Ammon's horn (tissue), 1 donor: ENCODE measurements around the gene GORAB.
A peak's percentile ranks its signal among the peaks of the same experiment; 100 is the strongest.

ENCODE experiments used
- DNase-seq: peaks from one replicate; pipeline ENCODE4 v3.0.0-alpha.2; 2016; ENCODE audit warnings: low spot score

Gene GORAB

DNA sequence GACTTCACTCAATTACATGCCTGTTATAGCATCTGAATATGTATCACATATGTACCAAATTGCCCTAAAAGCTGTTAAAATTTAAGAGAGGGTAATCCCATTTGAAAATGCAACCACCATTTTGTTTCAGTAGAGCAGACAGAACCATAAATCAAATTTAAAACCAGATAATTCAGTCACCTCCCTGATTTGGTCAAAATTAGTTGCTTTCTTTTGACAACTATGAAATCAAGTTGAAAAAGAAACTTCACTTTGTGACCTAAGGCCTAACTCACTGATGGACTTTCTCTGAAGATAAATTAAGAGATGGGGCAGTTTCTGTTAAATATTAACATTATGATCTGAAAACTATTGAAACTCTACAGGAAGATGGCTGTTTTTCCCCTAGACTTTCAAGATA is 6.7 kb downstream of the GORAB start:
- no peak for DNase-seq

DNA sequence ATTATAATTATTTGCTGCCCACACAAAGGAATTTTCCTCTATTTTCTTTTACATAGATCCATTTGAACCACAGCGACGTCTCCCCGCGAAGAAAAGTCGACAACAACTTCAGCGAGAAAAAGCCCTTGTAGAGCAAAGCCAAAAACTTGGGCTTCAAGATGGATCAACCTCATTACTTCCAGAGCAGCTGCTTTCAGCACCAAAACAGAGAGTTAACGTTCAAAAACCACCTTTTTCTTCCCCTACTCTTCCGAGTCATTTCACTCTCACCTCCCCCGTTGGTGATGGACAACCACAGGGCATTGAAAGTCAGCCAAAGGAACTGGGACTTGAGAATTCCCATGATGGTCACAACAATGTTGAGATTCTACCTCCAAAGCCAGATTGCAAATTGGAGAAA is 7.2 kb downstream of the GORAB start:
- no peak for DNase-seq

DNA sequence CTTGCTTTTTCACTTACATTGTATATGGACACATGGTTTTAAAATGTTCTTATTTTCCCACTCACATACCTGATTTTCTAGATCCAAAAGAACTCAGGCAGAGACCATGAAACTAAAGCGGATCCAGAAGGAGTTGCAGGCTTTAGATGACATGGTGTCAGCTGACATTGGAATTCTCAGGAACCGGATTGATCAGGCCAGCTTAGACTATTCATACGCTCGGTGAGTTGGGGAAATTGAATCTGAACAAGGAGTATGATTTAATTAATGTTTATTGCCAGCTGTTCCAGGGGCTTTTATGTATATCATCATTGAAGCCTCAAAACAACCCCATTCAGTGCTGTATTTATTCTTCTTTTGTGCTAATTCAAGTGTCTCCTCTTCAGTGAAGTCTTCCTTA is 12.7 kb downstream of the GORAB start:
- DNase-seq = no peak

DNA sequence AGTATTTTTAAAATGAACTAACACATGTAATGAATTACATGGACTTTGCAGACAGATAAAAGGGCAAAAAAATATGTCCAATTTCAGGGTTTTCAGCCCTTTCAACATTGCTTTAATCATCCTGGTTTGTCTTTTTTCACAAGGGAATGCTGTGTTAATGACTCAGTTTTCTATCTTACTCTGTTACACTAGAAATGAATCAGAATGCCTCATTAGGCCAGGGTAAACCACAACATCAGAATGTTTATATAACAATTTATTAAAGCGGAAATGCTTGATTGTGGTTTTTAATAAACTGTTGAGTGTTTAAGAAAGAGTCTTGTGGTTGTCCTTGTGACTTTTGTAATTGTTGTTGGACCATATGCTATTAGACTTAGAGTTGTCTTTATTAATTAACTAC is 13.5 kb downstream of the GORAB start:
- DNase-seq = no peak

DNA sequence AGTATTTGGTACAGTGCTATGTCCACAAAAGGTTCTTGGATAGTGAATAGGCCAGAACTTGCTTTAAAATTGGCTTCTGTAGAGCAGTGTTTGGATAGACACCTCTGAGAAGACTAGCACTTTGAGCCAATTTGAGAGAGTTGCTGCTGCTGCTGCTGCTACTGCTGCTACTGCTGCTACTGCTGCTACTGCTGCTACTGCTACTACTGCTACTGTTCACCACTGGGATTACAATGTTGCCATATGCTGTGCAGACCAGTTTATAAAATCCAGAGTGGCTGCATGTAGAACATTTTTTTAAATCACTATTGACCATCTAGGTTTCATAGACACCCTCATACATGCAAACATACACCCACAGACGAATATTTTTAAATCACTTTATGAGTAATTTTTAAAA is 15.3 kb downstream of the GORAB start:
- no peak for DNase-seq

DNA sequence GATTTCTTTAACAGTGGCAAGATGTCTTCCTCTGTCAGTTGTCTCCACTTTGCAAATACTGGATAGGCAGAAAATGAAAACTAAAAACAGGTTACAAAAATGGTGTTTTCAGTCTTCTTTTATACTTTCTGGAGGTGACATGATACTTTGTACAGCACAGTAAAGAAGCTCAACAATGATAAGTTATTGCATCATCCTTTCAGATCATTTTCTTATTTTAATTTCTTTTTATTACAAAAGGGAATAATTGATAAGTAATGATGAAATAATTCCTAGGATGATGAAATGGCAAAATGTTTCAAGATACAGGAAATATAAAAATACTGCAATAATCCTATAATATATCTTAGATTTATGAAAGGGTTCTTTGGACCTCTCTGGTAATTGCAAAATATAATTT is 16.5 kb downstream of the GORAB start:
- no peak for DNase-seq

DNA sequence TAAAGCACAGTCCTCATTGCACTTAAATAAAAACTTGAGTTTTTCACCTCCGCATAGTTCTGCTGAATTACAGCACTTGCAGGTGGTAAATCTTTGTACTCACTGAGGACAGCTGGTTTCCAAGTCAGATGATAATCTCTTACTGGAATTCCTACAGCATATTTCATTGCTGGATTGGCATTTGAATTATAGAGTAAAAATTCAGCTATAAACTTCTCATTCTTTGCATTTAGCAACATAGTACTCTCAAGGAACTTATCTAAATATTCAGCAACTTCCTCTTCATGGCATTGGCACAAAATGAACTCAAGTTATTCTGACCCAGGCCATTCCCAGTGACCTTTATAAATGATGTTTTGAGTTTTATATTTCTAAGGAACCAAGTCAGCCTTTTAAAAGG is 23.4 kb downstream of the GORAB start:
- DNase-seq = no peak

DNA sequence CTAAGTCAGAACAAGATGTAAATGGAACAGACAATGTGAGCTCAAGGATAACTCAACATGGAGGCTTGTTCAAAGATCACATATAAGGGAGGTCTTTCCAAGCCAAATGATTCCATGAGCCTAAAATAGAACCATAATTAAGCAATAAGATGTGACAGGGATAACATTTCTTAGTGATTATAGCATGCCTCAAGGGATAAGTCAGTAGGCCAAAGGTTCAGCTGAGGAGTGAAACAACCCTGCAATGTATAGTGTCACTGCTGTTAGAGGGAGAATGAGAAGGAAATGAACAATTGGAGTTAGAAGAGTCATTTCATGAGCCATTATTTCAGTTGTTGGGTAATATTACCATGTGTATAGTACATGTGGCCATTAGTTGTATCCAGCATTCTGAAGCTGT is 25.0 kb downstream of the GORAB start:
- DNase-seq = no peak

DNA sequence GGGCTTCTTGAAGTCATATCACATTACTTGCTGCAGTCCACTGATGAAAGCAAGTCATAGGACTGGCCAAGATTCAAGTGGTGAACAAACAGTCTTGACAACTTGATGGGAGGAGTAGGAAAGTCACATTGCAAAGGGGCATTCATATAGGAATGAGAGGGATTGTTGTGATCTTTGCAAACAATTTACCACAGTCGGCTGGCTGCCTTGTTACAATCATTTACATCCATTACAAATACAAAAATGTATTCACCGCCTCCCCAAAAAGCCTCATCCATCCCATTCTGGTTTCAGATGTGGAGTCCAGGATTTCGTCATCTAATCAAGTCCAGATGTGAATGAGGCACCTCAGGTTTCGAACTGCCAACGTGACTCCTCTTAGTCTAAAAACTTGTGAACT is 26.8 kb downstream of the GORAB start:
- no peak for DNase-seq

DNA sequence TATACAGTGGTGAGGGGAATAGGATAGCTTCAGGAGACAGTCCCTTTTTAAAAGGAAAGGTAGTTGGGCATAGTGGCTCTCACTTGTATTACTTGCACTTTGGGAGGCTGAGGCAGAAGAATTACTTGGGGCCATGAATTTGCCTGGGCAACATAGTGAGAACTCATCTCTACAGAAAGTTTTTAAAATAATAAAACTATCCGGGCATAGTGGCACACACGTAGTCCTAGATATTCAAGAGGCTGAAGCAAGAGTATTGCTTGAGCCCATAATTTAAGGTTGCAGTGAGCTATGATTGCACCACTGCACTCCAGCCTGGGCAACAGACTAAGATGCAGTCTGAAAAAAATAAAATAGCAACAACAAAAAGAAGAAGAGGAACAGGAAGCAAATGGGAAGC is 27.2 kb downstream of the GORAB start:
- DNase-seq = no peak

DNA sequence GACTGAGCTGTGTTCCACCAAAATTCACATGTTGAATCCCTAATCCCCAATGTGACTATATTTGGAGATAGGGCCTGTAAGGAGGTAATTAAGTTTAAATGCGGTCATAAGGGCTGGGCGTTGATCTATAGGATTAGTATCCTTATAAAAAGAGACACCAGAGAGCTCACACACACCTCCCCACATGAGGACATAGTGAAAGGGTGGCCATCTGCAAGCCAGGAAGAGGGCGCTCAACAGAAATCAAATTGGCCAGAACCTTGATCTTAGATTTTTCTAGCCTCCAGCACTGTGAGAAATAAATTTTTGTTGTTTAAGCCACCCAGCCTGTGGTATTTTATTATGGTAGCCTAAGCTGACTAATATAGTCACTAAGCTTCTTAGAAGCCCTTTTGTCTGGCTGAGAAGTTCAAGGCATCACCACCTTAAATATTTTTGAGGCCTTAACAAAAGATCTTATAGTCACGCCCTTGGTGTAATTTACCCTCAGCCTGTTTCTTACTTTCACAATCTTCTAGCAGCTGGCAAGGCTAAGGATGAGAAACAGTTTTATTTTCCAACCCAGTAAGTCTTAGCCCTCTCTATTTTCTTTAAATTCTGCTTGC is 28.8 kb downstream of the GORAB start:
- DNase-seq = no peak

DNA sequence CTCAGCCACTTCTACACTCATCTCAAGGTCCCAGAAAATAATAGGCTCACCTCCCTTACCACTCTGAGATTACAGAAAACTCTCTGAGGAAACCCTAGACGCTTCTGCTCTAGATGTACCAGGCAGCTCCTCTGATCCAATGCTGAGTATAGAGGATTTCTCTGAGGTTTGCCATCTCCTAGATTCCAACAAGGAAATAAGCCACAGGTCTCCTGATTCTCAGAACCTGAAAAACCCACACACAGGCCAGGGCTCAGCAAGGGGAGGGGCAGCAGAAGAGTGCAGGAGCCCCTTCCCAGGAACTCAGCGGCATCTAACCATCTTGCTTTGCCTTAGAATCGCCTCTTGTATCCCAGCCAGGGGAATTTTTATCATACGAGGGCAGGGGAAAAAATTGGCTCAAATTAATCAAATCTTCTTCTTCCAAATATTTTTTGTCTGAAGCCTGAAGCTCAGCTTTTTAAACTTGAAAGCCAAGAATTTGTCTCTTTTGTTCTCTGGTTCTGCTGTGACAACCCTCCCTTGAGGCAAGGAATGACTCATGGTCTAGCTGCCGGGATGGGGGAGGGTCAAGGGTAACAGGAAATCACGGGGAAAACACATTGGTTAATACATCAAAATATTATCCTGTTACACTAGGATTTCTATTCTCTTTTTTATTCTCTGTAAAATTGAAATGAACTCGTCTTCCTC is 30.8 kb downstream of the GORAB start:
- peak; percentile 14 for DNase-seq

DNA sequence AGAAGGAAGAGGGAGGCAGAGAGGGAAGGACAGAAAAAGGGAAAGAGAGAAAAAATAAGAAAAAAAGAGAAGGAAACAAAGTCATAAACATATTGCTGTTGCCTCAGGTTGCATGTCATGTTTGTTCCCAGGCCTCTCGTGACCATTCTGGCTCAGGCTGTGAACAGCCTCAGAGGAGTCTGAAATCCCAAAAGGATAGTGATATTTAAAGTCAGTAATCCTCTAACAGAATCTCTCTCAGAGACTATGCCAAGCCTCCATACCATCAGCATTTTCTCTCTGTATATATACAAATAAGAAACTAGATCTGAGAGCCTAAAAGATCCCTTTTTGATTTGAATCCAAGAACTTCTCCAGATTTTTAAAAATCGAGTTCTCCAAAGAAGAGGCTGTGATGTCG is 35.2 kb downstream of the GORAB start:
- no peak for DNase-seq

DNA sequence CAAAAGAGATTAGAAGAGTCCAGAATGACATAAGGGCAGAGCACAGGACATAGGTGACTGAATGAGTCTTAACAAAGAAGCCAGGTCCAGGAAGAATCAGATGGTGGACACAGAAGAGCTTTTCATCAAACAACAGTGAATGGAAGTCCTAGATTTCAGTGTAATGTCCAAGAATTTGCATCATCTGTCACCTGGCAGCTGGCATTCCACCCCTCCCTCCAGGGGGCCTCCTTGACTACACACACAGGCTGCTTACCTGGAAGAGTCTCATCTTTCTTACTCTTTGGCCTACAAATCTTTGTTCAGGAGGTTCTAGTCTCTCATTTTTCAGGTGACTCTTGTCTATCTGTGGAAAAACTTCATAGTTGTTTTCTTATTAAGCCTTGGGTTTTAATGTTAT is 36.2 kb downstream of the GORAB start:
- DNase-seq = no peak

DNA sequence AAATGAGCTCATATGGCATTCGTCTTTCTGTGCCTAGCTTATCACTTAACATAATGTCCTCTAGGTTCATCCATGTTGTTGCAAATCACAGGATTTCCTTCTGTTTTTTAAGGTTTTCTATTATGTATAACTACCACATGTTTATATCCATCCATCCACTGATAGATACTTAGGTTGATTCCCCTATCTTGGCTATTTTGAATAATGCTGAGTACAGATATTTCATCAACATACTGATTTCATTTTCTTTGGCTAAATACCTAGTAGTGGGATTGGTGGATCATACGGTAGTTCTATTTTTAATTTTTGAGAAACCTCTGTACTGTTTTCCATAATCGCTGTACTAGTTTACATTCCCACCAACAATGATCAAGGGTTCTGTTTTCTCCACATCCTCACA is 45.0 kb downstream of the GORAB start:
- DNase-seq = no peak

DNA sequence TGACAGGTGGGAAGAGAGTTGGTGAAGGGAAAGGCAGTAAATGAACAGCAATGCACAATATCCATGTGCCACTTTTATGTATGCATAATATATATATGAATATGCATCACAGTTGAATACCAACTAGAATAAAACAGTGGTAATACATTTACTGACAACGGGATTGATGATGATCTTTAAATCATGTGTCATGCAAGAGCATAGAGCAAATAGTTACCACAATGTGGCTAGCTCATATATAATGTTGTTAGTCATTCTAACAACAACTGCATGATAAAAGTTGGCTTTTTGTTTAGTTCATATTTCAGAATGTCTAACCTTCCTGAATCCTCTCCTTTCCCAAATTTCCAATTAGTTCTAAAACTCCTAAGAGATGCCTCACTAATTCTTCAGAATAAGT is 46.4 kb downstream of the GORAB start:
- no peak for DNase-seq

DNA sequence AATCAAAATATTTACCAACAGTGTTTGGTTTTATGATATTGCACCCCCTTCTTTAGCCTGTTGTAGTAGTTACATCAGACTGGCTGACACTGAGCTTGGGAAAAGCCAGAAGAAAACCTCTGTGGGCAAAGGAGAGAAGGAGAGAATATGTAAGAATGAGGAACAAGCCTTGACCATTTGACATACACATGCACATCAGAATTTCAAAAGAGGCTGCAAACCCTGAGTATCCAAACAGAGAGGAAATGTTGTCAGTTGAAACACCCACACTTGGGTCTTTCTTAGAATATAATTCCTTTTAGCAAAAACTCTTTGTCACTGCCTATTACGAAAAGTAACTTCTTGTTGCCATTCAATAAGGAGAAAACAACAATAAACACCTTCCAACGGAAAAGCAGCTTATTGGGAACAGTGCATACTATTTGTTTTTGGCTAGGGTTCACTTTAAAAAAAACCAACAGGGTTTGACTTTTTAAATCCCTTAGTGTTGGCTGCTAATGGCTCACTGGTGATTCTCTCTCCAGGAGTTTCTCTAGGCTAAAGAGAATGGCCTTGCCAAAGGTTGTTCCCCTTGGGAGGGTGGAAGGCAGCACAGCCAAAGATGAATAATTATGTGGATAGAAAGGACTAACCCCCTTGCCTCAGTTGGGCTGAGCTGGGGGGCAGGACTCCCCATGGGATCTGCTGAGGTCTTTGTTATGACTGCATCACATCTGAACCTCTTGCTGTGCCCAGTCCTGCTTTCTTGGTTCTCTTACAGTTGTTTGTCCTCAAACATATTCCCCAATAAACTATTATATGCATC is 48.9 kb downstream of the GORAB start:
- DNase-seq = no peak

DNA sequence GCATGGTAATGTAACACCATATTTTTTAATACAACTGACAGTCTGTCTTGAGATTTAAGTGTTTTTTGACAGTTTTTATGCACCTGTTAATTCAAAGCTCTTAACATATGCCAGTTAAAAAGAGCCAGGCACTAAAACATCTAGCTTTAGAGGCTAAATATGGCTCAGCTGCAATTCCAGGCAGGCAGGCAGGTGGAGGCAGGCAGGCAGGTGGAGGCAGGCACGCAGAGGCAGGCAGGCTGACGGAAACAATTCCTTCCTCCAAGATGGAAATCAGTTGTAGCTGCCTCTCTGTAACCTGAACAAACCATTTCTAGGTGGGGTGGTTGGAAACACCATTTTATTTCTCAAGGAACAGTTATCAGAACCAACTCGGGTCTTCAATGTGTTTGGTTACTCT is 51.2 kb downstream of the GORAB start:
- DNase-seq = no peak

DNA sequence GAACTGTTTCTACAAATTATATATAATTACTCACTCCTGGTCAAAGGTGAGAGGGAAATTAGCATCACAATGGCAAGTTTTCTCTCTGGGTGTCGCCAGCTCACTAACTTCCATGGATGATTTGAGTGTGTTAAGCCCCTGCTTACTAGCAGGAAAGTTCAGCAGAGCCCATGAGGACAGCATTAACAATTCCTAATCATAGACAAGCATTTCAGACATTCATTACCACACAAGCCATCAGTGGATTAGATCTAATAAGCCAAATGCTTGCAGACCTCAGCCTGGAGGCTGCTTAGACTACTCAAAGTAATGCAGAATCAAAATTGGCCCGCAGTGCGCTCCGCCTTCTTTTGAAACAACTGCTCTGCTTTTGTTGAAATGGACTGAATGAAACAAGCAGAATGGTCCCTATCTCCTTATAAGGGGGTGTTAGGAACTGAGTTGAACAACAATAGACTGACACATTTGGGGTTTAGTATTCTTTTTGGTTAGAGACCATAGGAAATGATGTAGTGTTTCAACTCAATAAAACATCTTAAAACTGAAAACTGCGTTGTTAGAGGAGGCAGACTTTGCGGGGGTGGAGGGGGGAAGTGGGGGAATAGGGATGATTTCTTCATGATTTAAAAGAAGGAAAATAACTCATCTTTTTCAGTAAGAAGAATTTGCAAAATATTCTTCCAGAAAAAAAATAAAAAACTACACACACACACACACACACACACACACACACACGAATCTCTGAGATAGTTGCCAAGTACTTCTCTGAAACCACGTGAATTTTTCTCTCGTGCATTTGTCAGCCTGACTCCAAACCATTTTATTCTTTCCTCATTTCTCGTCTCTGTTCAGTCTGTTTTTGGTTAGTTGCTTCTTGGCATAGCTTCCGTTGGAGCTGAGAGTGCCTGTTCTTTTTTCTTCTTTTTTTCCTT is 54.6 kb downstream of the GORAB start:
- peak; percentile 28 for DNase-seq

DNA sequence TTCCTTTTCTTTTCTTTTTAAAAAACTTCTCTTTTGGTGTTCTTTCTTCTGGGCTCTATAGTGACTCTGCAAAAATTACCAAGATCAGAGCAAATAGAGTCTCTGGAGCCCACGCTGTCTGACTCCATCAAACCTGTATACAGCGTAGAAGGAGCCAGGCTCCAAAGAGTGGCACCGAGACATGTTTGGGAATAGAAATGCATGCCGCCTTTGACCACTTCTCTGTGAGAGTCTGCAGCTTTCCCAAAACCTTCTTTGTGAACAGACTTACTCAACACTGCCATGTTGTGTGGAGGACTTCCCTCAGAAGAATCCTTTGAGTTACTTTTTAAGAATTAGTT is 55.3 kb downstream of the GORAB start:
- DNase-seq = peak; percentile 36

DNA sequence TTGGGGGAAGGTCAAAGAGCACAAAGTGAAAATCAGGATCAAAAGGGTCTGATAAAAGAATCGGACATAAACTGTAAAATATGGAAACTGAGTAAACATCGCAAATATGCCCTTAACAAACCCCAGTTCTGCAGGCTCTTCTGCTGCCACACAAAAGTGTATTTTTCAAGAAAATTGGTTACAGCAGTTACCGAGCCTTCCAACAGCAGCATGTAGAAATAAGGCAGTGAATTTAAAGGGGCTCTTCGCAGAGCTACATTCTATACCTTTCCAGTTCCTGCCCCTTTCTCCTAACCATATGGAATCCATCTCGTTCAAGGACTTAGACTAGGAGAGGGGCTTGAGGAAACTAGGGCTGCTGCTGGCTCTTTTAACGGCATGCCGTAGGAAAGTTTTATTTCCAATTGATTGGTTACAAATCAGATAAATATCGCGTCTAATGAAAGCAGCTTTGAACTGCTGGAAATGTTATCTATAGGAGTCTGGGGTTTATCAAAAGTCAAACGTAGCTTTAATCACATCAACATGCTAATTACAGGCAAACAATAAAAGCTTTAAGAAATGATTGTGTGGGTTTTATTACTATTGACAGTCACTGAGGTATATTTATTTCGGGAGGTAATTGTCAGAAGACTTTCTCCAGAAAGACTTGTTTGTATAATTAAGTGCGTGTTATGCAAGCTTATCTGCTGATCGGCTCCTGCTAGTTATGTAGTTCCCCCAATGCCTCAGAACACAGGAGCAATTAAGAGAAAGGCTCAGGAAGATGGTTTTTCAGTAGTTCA is 59.1 kb downstream of the GORAB start:
- no peak for DNase-seq
